ENCODE results near the gene RASSF8. TPM values are rescaled to one million over a fixed set of nuclear protein-coding genes. Genes with fewer than 3 reads are reported as not detected.

RASSF8 gene
- total RNA-seq, 1 experiment from 2014 or later = 9.2 TPM

DNA sequence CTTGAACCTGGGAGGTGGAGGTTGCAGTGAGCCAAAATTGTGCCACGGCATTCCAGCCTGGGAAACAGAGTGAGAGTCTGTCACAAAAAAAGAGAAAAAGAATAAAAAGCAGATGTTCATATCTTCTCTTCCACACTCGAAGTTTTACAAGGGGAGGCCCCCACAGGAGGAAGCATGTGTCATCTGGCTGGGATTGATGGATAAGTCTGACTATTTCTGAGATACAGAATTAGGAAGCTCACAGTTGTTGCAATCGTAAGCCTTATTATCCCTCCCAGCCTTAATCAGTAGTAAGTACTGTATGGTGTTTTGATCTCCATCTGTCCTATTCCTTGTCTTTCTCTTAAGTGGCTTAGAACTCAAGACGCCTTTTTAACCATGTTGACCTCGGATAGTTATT is 31.9 kb upstream of the RASSF8 start:
- no peak overlapping the region for H3K4me3 ChIP-seq (replicated peaks in 1 of 2; ENCODE audit: low read depth in 1 of 2, low read length in 2 of 2)
- H4K20me1 ChIP-seq (ENCODE audit: insufficient read depth) = no peaks in the 10 kb centered on the region
- TF ChIP-seq, protein P1, sequence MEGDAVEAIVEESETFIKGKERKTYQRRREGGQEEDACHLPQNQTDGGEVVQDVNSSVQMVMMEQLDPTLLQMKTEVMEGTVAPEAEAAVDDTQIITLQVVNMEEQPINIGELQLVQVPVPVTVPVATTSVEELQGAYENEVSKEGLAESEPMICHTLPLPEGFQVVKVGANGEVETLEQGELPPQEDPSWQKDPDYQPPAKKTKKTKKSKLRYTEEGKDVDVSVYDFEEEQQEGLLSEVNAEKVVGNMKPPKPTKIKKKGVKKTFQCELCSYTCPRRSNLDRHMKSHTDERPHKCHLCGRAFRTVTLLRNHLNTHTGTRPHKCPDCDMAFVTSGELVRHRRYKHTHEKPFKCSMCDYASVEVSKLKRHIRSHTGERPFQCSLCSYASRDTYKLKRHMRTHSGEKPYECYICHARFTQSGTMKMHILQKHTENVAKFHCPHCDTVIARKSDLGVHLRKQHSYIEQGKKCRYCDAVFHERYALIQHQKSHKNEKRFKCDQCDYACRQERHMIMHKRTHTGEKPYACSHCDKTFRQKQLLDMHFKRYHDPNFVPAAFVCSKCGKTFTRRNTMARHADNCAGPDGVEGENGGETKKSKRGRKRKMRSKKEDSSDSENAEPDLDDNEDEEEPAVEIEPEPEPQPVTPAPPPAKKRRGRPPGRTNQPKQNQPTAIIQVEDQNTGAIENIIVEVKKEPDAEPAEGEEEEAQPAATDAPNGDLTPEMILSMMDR (IDR thresholded peaks at IDR 0.05 in 2 of 3, conservative IDR thresholded peaks at IDR 0.05 in 1 of 3; ENCODE audit: borderline replicate concordance in 1 of 3, insufficient read depth in 1 of 3, low read depth in 2 of 3, low read length in 2 of 3) = no peak
- TF ChIP-seq POLR2AphosphoS5 (IDR thresholded peaks at IDR 0.05; ENCODE audit: low read depth, low read length) = no peak
- TF ChIP-seq POLR2A (IDR thresholded peaks at IDR 0.05; ENCODE audit: borderline replicate concordance, extremely low read depth, insufficient read depth, insufficient read length) = no peak
- TF ChIP-seq SP1 (IDR thresholded peaks at IDR 0.05; ENCODE audit: low read depth) = no peak
- TF ChIP-seq JUND (IDR thresholded peaks at IDR 0.05) = no peak
- no peak for TF ChIP-seq YY1 (IDR thresholded peaks at IDR 0.05; ENCODE audit: extremely low read depth, insufficient replicate concordance, low read depth, low read length)
- no peak for TF ChIP-seq FOSL1 (IDR thresholded peaks at IDR 0.05; ENCODE audit: low read depth)
- TF ChIP-seq EZH2phosphoT487 (IDR thresholded peaks at IDR 0.05; ENCODE audit: borderline replicate concordance) = no peak
- no peak for TF ChIP-seq SRF (IDR thresholded peaks at IDR 0.05; ENCODE audit: low read depth)
- TF ChIP-seq CBX3 (IDR thresholded peaks at IDR 0.05; ENCODE audit: low read depth) = no peak
- TF ChIP-seq, protein P2, sequence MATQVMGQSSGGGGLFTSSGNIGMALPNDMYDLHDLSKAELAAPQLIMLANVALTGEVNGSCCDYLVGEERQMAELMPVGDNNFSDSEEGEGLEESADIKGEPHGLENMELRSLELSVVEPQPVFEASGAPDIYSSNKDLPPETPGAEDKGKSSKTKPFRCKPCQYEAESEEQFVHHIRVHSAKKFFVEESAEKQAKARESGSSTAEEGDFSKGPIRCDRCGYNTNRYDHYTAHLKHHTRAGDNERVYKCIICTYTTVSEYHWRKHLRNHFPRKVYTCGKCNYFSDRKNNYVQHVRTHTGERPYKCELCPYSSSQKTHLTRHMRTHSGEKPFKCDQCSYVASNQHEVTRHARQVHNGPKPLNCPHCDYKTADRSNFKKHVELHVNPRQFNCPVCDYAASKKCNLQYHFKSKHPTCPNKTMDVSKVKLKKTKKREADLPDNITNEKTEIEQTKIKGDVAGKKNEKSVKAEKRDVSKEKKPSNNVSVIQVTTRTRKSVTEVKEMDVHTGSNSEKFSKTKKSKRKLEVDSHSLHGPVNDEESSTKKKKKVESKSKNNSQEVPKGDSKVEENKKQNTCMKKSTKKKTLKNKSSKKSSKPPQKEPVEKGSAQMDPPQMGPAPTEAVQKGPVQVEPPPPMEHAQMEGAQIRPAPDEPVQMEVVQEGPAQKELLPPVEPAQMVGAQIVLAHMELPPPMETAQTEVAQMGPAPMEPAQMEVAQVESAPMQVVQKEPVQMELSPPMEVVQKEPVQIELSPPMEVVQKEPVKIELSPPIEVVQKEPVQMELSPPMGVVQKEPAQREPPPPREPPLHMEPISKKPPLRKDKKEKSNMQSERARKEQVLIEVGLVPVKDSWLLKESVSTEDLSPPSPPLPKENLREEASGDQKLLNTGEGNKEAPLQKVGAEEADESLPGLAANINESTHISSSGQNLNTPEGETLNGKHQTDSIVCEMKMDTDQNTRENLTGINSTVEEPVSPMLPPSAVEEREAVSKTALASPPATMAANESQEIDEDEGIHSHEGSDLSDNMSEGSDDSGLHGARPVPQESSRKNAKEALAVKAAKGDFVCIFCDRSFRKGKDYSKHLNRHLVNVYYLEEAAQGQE (IDR thresholded peaks at IDR 0.05; ENCODE audit: low read depth) = no peak
- no peak for TF ChIP-seq SIN3A (IDR thresholded peaks at IDR 0.05; ENCODE audit: low read depth)
- TF ChIP-seq TCF7L2 (IDR thresholded peaks at IDR 0.05; ENCODE audit: borderline replicate concordance, extremely low read depth, insufficient read depth, insufficient read length) = no peak
- no peak for TF ChIP-seq EZH2 (IDR thresholded peaks at IDR 0.05)
- no peak for TF ChIP-seq EGR1 (IDR thresholded peaks at IDR 0.05; ENCODE audit: low read depth)
- TF ChIP-seq ELF1 (IDR thresholded peaks at IDR 0.05; ENCODE audit: borderline replicate concordance, low read depth) = no peak
- TF ChIP-seq CEBPB (IDR thresholded peaks at IDR 0.05; ENCODE audit: low read depth) = no peak
- TF ChIP-seq ZFX (IDR thresholded peaks at IDR 0.05) = no peak
- no peak overlapping the region for H3K4me2 ChIP-seq (ENCODE audit: low read length)
- no peak overlapping the region for H3K9ac ChIP-seq (ENCODE audit: low read length)
- no peaks in the 10 kb centered on the region for H3K27me3 ChIP-seq (ENCODE audit: insufficient read depth, low read length)
- no peak overlapping the region for H2AFZ ChIP-seq (ENCODE audit: low read depth, low read length, poor library complexity, severe bottlenecking)
- H3K4me1 ChIP-seq (ENCODE audit: control insufficient read depth in 1 of 2, insufficient read depth in 2 of 2, low read length in 2 of 2) = peaks cover 3 to 14% of the 10 kb centered on the region in 2 experiments; a peak in 3 of 4 replicates
- no peak overlapping the region for H3K27ac ChIP-seq (ENCODE audit: low read depth, low read length)
- no peaks in the 10 kb centered on the region for H3K9me3 ChIP-seq (ENCODE audit: control insufficient read depth in 1 of 2, insufficient read depth in 1 of 2, low read depth in 1 of 2, low read length in 2 of 2)
- no peak for ATAC-seq
- H3K9me2 ChIP-seq (ENCODE audit: insufficient read depth) = no peaks in the 10 kb centered on the region
- no TSS peak for BruUV-seq (replicated peaks)
- no peaks in the 10 kb centered on the region for H3K79me2 ChIP-seq (ENCODE audit: insufficient read depth, low read length)
- intact Hi-C loops (cut with micrococcal nuclease) = no loop called here
- no peak for DNase-seq (ENCODE audit: low read depth, low spot score)
- CTCF ChIA-PET = no interaction called here
- POLR2A ChIA-PET = no interaction called here
- RAD21 ChIA-PET (ENCODE audit: low non-redundant PET in 1 of 2, low total read pairs in 2 of 2, uncharacterized antibody in 2 of 2, unreplicated experiment in 2 of 2) = no interaction called here
- H3K36me3 ChIP-seq (ENCODE audit: control insufficient read depth in 1 of 2, insufficient read depth in 2 of 2, low read length in 2 of 2) = no peaks in the 10 kb centered on the region

Measured in HCT116 (cell line).